NCI-H187 (cell line): ENCODE results near the gene SCN4A.

Source experiments
- DNase-seq, 2 experiments: peaks; one replicate each; lab custom pipeline; 2025; lab: John Stamatoyannopoulos, UW

The SCN4A gene

DNA sequence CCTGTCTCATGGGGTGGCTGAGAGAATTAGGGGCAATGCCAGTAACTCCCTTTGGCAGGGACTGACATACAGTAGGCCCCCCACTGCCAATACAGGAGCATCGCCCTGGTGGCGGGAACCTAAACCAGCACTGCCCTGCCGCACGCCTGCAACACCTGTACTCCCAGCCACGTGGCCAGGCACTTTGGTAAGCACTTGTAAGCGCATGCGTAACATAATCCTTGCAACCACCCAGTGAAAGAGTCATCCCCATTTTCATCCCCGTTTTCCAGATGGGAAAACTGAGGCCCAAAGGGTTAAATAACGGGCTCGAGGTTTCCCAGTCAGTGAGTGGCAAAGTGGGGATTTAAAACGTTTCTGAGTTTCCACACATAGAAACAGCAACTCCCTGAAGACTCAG is 17.5 kb downstream of the SCN4A start:
- no peak for DNase-seq

DNA sequence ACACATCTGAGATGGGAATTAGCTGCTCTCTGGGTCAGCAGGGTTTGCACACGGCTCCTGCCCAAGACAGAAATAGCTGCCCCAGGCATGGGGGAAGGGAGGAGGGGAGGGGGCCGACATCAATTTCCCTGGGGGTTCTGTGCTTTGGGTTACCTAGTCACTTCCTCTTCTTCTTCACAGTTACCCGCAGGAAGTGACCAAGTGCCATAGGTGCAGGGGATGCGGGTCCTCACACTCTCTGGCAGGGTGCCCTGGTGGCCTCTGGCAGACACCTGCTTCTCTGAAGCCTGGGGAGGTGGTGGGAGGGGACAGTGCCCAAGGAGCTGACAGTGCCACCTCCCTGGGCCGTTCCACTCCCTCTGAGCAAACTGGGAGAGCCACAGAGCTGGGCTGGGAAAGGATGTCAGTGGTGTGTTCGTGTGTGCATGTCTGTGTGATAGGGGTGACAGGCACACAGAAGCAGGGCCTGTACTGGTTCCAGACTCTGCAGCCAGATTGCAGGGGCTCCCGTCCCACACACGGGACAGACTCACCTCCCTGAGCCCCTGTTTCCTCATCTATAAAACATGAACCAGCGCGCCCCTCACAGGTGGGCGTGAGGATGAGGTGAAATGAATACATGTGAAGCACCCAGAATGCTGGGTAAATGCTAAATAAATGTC is 18.2 kb downstream of the SCN4A start:
- no peak for DNase-seq

GRCh38 chr17:63950940-63951907 is 21.5 kb downstream of the SCN4A start:
- no peak for DNase-seq

DNA sequence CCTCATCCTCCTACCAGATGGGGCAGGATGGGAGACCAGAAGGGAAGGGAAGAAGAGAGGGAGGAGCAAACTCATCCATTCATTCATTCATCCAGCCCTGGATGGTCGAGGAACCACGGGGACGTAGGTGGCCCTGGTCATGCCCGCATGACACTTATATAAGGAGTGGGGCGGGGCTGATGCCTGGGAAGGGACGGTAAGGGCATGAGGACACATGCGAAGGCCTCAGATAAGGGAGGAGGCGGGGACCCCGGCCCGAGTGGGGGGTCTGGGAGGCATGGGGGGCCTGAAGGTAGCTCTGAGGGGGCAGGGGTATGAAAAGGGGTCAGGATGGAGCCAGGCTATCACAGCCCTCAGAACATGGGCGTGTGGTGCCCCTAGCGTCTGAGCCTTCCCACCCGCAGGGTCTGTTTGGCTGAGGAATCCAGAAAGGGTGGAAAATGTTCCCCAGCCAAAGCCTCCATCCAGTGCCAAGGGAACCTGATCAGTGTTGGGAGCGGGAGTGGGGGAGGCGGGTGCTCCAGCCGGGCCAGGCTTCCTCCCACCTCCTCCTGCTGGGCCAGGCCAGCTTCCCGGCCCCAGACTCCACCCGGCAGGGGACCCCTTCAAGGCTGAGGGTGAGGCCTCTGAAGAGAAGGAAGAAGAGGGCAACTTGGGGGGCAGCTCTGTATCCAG is 23.0 kb downstream of the SCN4A start:
- DNase-seq: no peak

DNA sequence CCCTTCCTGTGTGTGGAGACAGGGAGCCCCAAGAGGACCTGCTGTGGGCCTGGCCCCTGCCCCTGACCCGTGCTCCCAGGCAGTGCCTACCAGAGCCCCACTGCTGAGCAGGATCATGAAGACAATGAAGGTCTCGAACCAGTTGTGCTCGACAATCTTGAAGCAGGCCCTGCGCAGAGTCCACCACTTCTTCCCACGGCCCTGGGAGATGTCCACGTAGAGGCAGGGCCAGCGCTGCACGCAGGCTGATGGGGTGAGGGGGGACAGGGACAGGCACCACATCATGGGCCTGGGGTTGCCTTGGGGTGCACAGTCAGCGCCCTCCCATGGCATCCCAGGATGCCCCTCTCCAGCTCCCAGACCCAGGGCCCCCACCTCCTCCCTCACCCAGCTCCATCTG is 24.2 kb downstream of the SCN4A start:
- no peak for DNase-seq

DNA sequence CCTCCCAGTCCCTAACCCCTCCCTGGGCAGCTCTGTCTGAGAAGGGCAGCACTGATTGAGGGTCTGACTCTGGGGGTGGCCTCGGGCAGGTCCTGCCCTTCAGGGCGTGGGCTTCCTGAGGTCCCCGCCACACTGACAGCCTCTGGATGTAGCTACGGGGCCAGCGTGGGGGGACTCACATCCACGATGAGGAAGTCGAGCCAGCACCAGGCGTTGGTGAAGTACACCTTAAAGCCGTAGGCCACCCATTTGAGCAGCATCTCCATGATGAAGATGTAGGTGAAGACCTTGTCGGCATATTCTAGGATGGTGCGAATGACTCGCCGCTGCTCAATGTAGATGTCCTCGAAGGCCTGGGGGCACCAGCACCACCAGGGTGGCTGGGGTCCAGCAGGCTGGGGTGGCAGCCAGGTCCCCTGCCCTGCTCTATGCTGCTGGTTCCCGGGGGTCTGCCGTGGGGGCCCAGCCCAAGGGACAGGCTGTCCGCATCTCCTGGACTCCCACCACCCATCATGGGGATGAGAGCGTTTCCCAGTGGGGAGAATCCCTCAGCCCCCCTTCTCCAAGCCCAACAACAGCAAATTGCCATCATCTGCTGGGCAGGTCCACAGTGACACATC is 24.9 kb downstream of the SCN4A start:
- no peak for DNase-seq

- no peak for DNase-seq
Measured at GRCh38 chr17:63946440-63947363, 26.0 kb downstream of the SCN4A start.

DNA sequence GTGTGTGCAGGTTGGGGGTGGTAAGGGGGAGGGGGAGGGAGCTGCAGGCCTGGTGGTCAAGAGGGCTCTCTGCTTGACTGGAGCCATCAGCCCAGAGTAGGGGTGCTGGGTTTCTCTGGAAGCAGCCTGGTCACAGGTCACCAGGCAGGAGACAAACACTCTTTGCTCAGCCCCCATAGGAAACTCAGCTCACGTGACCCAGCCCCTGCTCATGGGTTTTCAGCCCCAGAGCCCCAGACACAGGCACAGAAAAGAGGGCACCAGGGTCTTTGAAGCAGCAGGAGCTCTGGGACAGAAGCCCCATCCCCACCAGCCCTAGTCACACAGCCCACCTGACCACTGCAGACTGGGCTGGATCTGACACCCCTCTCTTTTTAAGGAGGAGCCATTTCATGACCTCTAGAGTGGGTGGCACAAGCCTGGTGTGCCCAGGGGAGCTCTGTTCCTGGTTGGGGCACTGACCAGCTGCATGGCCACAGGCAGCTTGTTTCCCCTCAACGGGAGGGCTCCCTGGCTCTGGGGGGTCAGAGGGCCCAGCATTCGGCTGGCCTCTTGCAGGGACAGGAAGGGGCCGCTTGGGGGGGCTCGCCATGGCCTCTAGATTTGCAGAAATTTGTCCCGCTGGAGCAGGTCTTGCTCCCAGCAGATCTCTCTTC is 26.8 kb downstream of the SCN4A start:
- DNase-seq: no peak

GRCh38 chr17:63944736-63945499 is 27.8 kb downstream of the SCN4A start:
- DNase-seq: no peak

- no peak for DNase-seq
Measured at GRCh38 chr17:63943745-63944144, 29.0 kb downstream of the SCN4A start.

DNA sequence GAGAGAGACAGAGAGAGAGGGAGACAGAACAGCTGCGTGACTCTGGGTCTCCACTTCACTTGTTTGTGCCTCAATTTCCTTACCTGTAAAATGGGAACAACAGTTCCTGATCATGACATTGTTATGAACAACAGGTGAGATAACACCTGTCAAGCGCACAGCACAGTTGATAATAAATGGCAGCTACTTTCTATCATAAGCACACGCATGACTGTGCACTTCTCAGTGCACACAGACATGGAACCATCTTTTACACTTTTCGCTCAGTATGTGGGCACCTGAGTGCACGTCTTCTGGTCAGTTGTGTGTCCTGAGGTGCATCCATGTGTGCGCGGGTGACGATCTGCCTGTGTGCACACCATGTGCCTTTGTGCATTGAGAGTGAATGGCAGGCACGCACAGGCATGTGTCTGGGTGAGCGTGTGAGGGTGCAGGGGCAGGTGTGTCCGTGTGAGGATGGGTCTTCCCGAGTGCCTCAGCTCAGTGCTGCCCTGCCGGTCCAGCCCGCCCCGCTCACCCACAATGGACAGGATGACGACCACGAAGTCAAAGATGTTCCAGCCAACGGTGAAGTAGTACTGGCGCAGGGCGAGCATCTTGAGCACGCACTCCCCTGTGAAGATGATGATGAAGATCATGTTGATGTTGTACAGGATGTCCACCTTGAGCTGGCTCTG is 30.3 kb downstream of the SCN4A start:
- no peak for DNase-seq

DNA sequence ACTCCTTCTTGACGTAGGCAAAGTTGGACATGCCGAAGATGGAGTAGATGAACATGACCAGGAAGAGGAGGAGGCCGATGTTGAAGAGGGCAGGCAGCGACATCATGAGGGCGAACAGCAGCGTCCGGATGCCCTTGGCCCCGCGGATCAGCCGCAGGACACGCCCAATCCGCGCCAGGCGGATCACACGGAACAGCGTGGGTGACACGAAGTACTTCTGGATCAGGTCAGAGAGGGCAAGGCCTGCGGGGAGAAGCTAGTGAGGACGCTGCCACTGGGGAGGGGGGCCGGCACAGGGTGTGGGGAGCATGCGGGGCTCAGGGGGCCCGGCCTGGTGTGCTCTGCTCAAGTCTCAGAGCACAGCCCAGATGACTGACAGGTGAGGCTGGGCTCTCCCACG is 31.0 kb downstream of the SCN4A start:
- DNase-seq: no peak

- no peak for DNase-seq
Measured at GRCh38 chr17:63941162-63941561, 31.6 kb downstream of the SCN4A start.

DNA sequence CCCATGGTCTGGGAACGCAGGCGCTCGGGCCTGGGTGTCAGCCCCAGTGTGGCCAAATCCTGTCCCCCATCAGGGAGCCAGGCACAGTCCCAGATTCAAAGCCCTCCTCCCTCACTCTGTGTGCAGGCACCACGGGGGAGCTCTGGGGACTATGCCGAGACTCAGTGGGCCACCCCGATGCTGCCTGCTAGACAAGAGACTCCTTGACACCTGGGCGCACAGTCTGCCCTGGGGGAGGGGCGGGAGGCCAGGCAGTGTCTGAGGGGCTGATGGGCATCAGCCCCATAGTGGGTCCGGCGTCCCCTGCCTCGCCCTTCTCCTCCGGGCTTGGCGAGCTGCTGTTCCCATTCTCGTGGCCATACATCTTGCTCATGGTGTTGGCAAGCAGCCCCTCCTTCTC is 32.1 kb downstream of the SCN4A start:
- no peak for DNase-seq

DNA sequence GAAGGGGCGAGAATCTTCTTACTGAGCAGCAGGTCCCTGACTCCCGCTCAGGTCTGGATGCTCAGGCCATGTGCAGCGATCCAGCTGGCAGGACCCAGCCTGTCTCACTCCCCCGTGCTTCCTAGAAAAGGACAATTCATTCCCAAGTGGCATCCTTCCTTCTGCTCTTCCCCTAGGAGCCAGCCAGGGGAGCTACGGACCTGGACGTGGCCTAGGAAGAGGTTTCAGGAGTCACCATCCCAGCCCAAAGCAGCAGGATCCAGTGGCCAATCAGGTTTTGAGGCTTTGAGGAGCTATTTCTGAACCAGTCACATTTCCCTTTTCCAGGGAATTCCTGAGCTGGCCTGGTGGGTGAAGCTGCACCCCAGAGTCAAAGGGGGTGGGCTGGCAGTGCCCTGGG is 32.8 kb downstream of the SCN4A start:
- DNase-seq: no peak

GRCh38 chr17:63939401-63939800 is 33.3 kb downstream of the SCN4A start:
- DNase-seq: no peak

DNA sequence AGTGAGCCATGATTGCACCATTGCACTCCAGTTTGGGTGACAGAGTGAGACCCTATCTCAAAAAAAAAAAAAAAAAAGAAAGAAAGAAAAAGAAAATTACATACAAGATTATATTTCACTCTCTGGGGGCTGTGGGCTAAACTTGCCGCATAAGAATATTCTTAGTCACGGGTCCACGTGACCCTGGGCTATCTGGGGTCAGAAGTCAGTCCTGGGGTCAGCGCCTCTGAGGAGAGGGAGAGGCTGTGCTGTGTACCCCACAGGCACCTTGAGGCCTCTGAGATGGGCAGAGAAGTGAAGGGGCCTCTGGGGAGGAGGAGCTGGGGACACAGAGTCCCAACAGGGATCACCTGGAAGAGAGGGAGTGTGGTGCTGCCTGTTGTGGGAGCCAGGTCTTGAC is 34.8 kb downstream of the SCN4A start:
- DNase-seq: no peak

- DNase-seq: no peak
Measured at GRCh38 chr17:63937319-63937718, 35.4 kb downstream of the SCN4A start.
